Measurements from ENCODE around the gene ITGA2.

DNA sequence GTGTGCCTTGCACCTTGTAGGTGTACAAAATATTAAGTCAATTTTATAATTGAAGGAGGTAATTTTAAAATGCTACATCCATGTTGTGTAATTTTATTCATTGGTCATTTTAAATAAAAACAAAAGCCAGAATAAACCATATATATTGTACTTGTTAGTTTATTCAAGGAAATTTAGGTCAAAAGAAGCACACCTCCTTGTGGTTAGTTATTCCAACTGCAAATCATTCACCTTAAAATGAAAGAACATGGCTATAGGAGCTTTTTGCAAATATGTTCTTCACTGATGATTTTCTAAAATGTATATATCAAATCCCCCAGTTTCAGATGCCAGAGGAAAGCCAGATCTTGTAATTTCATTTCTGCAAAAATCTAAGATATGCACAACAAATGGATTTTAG is 125.8 kb downstream of the ITGA2 start:
- TF ChIP-seq TSHZ2 (CRISPR knock-in tag; IDR thresholded peaks at IDR 0.05) (no peak), ZFP30 (CRISPR knock-in tag; IDR thresholded peaks at IDR 0.05) (no peak), CSRNP3 (CRISPR knock-in tag; IDR thresholded peaks at IDR 0.05) (no peak)

All from SK-N-SH treated with all-trans-retinoic acid at 6 μM for 48 hours (cell line).